HG03039 (cell line): ENCODE results near the gene CPLANE2.
"Not testable (repeated sequence)": the region's sequence is repeated elsewhere in the genome, so short reads cannot be mapped to it uniquely, and the experiment has no call there.

Experiments
- ATAC-seq: cut with Tn5 transposase; IDR thresholded peaks from one replicate; pipeline ENCODE4 v1.9.1; 2021; ENCODE audit warnings: mild to moderate bottlenecking, moderate library complexity; ENCODE audit not compliant: unreplicated experiment

CPLANE2 gene

DNA sequence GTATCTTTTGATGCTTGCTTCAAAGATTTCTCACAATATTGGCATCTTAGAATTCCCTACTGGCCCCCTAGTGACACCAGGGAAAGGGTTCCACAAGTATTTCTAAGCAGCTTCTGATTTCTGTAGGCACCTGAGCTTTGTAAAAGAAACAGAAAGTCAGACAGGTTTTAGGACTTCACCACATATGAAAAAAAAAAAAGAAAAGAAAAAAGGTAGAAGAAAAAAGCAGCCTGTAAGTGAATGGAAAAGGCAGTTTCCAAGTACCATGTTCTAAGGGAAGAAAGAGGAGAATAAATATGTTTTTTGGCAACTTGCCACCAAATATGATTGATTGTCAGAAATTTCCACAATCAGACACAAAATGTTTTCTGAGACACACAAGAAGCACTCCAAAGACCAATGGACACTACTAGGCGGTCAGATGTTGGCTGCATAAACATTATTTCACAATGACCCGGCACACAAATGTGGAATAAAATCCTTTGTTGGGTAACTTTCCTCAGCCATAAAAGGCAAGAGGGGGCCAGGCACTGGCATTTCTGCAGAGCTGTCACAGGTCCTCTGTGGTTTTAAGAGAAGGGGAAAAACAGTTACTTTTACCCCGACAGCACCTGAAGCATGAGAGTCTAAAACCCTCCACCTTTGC is 12.7 kb upstream of the CPLANE2 start:
- no peak for ATAC-seq

DNA sequence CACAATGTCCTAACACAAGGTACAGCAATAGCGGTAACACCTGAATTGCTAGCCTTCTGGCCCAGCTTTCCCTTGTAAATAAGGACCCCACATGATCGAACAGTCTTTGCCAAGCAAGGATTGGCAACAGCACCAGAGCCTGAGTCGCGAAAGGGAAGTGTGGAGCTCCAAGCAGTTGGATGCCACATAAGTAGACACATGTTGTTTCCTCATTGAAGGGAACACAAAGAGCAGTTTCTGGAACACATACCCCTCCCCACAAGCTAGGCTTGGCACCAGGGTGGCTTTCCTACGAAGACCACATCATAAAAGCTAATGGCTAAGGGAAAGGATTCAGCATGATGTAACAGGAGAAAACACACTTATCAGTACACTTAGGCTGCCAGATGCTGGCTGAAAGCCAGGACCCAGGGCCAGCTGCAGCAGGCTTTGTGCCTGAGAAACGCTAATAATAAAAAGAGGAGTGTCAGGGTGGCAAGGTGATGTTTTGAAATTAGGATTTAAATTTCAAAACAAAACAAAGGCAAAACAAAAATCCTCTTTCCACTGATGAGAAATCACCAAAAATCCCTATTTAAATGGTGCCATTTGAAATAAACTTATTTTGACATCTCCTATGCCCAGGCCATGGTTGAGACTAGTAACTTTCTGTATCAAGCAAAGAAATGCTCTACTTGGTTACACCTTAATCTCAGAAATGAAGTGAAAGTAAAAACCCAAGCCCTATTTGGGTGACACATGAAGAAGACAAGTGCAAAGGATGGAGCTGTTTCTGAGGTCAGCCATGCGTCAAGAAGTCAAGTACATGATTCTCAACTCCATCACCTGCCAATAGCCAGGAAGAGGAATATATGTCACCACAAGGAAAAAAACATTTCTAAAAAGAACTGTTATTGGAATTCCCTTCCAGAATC is 11.9 kb upstream of the CPLANE2 start:
- no peak for ATAC-seq

DNA sequence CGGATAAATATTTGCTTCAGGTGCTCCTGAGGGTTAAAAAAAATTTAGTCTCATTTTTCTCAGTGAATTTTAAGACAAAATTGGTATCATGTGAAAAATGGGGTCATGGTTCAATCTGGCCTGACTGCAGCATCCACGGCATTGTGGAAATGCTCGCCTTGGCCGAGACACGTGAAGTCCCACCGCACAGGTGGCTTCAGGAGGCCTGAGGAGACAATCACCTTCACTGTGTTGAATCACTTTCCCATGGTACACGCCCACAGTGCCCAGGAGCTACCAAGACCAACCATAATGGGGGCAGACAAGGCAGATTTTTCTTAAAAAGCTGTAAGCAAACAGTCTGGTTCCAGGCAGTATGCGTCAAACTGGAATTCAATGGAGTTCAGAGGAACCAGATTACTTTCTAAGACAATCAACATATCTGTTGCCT is 11.0 kb upstream of the CPLANE2 start:
- ATAC-seq, result no peak

DNA sequence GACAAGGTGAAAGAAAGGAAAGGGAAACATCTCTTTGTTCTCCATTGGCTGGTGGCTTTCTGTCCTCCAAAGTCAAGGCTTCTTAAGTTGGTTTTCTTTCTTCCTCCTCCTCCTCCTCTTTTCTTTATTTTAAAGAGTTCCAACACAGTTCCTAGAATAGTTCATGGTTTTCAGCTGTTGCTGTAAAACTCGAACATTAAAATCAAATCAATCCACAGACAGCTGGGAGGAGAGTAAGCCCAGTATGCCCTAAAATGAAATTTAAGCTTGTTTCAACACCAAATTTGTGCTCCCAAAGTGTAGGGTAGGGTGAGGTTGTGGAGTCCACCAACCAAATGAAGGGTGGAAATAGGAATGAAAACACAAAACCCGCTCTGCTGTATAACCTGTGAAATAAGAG is 10.5 kb upstream of the CPLANE2 start:
- ATAC-seq, result no peak

DNA sequence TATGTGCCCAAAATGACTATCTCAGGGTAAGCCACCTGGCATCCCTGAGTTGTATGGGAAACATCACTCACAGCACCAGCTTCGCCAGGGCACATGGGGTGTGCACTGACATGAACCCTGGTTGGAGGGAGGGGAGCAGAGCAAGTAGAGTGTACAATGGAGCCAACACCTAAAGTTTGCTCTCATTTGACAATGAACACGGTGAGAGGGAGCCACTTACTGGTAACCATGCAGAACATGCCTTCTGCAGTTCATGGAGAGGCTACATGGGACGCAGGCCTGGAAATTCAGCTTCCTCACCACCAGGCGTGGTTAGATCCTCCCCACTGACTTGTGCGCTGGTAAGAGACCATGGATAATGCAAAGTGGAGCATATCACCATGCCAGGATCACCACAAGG is 10.0 kb upstream of the CPLANE2 start:
- ATAC-seq, result no peak

DNA sequence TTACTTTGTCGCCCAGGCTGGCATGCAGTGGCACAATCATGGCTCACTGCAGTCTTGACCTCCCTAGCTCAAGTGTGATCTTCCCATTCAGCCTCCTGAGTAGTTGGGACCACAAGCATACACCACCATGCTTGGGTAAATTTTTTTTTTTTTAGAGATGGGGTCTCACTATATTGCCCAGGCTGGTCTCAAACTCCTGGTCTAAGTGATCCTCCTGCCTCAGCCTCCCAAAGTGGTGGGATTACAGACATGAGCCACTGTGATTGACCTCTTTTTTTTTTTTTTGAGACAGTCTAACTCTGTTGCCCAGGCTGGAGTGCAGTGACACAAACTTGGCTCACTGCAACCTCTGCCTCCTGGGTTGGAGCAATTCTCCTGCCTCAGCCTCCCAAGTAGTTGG is 9.3 kb upstream of the CPLANE2 start:
- not testable (repeated sequence) for ATAC-seq

DNA sequence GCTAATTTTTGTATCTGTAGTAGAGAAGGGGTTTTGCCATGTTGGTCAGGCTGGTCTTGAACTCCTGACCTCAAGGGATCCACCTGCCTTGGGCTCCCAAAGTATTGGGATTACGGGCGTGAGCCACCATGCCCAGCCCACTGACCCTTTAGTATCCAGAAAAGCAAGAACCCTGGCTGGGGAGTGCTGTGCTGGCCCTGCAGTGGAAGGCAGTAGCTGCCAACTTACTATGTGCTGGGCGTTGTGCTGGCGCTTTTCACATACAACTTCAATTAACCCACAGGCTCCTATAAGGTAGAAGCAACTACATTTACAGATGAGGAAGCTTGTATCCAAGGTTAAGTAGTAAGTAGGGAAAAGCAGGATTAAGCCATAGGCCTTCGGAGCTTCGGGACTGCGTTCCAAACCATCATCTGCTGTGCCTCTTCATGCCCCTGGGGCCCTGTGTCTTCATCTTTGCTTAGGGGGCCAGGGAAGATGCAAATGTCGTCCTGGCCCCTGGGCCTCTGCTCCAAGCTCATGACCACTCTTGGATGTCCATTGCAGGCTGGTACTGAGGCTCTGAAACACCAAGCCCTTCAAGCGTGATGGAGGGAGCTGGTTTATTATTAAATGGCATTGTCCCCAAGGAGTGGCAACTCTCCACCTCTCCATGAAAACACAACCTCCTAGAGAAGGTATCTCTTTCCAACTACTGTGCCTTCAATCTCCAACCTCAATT is 8.7 kb upstream of the CPLANE2 start:
- no peak for ATAC-seq

DNA sequence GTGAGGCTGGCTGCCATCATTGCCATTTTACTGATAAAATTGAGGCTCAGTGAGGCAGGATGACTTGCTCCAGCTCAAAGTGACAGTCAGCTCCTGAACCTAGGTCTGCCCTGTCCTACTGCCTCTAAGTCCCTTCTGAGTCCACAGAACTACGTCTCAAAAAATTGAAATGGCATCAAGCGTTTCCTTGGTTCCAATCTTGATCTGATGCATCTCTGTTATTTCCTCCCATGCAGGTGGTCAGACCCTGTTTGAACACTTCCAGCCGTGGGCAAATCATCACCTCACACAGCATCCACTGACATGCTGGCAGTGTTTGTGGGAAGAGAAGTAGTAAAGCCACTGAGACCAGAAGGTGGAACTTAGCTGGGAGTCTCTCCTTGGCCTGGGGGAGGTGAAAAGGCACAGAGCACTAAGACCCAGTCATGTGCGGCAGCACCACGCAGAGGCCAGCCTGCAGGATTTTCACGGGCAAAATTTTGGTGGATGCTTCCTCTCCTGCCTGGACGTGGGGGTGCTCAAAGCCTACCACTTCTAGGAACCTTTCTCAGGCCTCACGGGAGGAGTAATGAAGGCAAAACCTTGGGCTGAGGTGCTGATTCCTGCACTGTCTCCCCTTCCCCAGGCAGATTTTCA is 7.8 kb upstream of the CPLANE2 start:
- ATAC-seq, result no peak

DNA sequence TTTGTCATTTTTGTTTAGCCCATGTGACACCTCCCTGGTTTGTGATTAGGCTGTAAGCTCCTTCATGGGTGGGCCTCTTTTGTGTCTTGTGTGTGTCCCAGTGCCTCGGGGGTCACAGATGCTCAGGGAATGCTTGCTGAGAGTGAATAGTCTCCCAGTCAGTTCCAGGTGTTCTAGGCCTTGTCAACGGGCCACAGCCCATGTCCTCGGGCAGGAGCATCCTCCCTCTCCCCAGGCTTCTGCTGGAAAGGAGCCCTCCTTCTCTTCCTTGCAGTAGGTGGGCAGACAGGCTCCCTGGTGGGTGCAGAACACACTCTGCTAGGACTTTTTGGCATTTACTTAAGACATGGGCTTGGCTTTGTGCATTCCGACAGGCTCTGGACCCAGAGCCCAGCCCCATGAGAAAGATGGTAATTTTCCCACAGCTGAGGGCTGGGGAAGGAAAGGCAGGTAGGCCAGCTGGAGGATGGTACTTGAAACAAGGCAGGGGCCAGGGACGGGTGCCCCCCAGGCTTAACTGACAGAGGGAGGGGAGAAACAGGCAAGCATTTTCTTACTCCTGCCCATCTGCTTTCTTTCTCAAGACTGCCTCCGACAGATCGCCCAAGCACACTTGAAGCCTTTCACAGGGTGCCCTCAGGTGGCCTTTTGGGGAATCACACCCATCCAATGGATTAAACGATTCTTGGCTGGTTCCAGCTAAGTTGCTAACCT is 7.1 kb upstream of the CPLANE2 start:
- no peak for ATAC-seq

DNA sequence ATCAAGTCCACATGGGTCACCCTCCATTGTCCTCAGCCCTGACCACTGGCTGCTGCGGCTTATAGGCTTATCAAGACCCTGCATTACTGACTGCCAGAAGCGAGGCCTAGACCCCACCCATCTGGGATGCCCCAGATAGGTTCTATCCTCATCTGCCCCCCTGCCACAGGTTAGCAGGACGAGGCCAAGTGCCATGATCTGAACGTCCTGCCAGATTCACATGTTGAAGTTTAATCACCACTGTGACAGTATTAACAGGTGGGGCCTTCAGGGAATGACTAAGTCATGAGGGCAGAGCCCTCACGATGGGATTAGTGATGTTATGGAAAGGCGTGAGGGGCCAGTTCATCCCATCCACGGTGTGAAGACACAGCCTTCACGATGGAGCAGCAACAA is 6.2 kb upstream of the CPLANE2 start:
- ATAC-seq, result no peak

DNA sequence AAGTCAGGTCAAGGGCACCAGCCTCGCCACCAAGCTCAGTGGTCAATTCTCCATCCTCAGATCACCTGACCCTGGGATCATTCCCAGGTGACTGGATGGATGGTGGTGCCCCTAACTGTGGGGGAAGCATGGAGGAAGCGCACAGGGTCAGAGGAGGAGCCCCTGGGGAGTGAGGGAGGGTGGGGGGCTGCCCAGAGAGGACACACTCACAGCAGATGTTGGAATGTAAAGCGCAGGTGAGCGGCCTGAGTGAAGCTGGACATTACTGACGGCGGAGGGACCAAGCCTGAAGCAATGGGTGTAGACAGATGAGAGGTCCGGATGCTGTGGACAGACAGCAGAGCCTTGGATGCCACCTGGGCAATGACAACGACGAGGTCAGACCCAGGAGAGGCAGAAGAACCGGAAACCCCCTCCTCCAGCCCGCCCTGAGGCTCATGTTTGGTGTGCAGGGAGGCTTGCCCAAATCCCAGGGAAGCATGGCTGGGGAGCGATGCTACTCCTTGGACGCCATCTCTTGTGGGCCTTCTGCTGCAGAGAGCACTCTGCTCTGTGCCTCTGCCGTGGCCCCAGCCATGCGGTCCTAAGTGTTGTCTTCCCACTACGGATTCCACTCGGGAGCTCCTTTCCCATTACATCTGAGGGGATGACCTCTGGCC is 5.7 kb upstream of the CPLANE2 start:
- ATAC-seq, result no peak

DNA sequence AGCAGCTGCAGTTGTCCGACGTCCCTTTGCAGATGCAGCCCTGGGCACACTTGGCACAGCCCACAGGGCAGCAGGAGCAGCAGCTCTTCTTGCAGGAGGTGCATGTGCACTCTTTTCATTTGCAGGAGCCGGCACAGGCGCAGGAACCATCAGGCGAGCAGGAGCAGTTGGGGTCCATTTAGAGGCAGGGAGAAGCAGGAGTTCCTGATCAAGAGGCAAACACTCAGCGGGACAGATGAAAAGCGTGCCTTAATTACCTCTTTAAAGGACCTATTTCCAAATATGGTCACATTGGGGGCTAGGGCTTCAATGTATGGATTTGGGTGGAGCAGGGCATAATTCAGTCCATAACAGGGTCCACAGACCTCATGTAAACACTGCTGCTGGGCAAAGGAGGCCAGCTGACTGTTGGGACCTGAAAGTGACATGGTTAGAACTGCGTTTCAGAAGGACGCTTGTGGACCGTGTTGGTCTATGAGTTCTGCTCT is 4.3 kb upstream of the CPLANE2 start:
- ATAC-seq, result no peak

DNA sequence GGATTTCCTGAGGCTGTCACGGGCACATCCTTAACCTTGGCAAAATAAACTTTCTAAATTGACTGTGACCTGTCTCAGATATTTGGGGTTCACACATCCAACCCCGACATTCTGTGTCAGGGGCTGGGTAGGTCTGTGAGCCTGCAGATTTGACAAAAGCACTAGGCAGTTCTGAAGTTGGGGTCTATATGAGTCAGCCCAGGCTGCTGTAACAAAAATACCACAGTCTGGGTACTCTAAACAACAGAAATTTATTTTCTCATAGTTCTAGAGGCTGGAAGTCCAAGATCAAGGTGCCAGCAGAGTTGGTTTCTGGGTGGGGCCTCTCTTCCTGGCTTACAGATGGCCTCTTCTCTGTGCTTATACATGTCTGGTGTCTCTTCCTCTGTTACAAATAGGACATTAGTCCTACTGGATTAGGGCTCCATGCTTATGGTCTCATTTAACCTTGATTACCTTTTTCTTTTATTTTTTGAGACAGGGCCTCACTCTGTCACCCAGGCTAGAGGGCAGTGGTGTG is 3.0 kb upstream of the CPLANE2 start:
- no peak for ATAC-seq

DNA sequence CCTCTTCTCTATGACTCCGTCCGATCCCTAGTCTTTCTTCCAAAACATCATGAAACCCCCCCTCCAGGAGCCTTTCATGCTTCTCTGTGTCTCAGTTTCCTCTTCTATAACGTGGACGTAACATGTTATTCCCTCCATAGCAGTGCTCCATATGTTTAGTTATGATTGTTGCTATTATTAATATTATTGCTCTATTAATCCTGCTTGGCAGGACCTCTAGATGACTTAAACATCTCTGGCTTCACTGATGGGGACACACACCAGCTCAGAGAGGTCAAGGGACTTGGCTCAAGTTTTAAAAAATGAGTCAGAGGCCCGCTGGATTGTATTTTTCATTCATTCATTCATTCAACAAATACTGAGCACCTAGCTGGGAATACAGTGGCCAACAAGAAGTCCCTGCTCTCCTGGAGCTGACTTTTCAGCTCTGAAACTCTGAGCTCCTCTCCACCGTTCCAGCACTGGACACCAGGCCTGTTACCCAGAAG is 404 bp upstream of the CPLANE2 start:
- no peak for ATAC-seq

DNA sequence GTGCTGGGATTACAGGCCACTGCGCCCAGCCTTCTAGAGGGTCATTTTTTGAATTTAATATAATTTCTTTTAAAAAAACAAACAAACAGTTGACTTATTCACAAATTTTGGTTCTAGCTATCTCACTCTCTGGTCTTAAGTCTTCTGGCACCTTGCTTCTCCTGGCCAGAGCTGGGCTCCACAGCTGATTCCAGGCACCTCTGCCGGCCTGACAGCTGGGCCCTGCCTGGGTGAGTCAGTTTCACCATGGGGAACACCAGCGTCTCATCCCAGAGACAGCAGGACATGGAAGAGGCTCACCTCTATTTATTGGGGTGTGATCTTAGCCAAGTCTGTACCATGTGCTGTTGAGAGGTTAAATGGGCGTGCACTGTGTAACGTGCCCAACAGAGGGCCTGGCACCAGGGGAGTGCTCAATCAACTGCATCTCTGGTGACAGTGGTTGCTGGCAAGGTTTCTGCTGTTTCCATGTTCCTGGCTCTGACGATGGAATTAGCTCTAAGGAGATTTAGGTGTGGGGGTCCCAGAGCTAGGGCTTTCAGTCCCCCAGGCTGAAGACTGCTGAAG is 956 bp downstream of the CPLANE2 start:
- ATAC-seq, result peak; percentile 39

DNA sequence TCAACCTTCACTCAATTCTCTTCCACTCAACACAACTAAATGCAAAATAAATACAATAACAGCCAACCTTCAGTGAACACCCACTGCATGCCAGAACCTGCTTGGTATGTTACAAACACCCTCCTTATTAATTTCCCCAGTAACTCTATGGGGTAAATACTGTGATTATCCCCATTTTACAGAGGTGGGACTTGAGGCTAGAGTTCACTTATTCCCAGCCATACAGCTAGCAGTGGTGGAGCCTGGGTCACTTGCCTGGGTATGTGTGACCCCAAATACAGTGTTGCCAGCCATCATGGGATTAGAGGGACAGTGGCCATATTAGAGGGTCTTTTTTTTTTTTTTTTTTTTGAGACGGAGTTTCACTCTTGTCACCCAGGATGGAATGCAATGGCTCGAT is 1.6 kb downstream of the CPLANE2 start:
- ATAC-seq, result no peak

DNA sequence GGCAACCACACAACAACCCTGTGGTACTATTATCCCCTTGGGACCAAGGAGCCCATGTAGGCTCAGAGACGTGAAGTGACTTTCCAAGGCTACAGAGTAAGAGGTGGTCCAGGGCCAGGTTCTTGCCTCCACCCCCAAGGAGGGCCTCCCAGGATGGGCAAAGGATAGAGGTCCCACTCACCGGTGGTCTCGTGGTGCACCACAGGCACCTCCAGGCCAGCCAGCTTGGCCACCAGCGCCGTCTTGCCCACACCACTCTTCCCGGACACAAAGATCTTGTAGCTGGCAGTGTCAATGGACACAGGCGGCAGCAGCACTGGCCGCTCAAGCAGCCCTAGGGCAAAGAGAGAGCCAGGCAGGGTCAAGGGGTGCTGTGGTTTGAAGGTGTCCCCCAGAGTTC is 3.6 kb downstream of the CPLANE2 start:
- no peak for ATAC-seq

DNA sequence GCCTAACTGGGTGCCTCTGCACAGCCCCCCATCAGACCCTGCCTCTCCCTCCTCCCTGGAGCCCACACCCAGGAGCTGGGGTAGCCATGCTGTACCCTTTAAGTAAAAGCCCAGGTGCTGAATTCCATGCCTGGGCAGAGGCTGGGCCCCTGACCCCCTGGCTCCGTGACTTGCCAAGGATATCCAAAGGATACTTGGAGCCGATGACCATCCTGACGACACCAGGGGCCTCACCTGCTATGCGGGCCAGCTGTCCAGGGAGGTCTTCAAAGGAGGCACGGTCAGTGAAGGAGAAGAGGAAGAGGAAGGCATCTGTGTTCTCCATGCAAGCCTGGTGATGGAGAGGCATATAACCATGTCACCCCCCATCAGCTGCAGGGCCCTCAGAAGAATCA is 4.7 kb downstream of the CPLANE2 start:
- no peak for ATAC-seq
